ENCODE results near the gene TIE1. TPM values are rescaled to one million over a fixed set of nuclear protein-coding genes. Genes with fewer than 3 reads are reported as not detected.
A peak's percentile ranks its signal among the peaks of the same experiment; 100 is the strongest.

TIE1 gene
- total and polyA plus RNA-seq, 7 donors = 1.2 to 33.8 (median 9.5) TPM

DNA sequence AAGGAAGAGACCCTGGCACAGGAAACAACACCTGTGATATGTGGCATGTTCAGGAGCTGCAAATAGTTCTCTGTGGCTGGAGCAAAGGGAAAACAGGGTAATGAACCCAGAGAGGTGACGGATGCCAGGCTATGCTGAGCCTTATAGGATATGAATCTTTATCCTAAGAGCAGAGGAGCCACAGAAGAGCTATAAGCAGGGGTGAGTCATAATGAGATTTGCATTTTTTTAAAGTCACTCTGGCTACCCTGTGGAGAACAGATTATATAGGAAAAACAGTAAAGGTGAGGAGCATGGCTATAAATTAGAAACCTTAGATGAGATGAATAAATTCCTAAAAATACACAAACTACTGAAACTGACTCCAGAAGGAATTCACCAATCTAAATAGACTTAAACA lies 24.0 kb downstream of the TIE1 start:
- TF ChIP-seq EP300 (IDR thresholded peaks at IDR 0.05) (no peak), POLR2AphosphoS5 (IDR thresholded peaks at IDR 0.05) (no peak), POLR2A (IDR thresholded peaks at IDR 0.05) (no peak)
- TF ChIP-seq, protein P1, sequence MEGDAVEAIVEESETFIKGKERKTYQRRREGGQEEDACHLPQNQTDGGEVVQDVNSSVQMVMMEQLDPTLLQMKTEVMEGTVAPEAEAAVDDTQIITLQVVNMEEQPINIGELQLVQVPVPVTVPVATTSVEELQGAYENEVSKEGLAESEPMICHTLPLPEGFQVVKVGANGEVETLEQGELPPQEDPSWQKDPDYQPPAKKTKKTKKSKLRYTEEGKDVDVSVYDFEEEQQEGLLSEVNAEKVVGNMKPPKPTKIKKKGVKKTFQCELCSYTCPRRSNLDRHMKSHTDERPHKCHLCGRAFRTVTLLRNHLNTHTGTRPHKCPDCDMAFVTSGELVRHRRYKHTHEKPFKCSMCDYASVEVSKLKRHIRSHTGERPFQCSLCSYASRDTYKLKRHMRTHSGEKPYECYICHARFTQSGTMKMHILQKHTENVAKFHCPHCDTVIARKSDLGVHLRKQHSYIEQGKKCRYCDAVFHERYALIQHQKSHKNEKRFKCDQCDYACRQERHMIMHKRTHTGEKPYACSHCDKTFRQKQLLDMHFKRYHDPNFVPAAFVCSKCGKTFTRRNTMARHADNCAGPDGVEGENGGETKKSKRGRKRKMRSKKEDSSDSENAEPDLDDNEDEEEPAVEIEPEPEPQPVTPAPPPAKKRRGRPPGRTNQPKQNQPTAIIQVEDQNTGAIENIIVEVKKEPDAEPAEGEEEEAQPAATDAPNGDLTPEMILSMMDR (IDR thresholded peaks at IDR 0.05) = no peak

DNA sequence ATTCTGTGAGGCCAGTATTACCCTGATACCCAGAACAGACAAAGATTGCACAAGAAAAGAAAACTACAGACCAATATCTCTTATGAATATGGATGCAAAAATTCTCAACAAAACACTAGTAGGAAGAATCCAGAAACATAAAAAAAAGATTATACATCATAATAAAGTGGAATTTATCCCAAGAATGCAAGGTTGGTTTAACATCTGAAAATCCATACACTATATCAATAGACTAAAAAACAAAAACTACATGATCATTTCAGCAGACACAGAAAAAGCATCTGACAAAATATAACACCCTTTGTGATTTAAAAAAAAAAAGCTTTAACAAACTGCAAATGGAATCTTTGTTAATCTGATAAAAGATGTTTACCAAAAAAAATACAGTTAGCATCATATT lies 24.6 kb downstream of the TIE1 start:
- Histone ChIP-seq H3K36me3 (no peaks in the 10 kb centered on the region), H3K4me3 (no peak overlapping the region), H3K9me3 (peaks cover 0 to 3% (median 0%) of the 10 kb centered on the region in 4 donors), H3K27me3 (no peaks in the 10 kb centered on the region), H3K4me1 (no peaks in the 10 kb centered on the region), H3K27ac (no peak overlapping the region)
- TF ChIP-seq, protein P1 (IDR thresholded peaks at IDR 0.05) = no peak
- no peak for TF ChIP-seq EP300 (IDR thresholded peaks at IDR 0.05)
- no peak for TF ChIP-seq POLR2AphosphoS5 (IDR thresholded peaks at IDR 0.05)
- TF ChIP-seq POLR2A (IDR thresholded peaks at IDR 0.05) = no peak
- intact Hi-C loops (cut with DNase I) = no loop called here
- DNase-seq = no peak

More for the DNA sequence above, 24.0 kb downstream of the TIE1 start:
- no peaks in the 10 kb centered on the region for H3K27me3 ChIP-seq
- peaks cover 0 to 3% (median 0%) of the 10 kb centered on the region in 4 donors for H3K9me3 ChIP-seq
- no peak overlapping the region for H3K4me3 ChIP-seq
- intact Hi-C loops (cut with DNase I) = no loop called here
- no peaks in the 10 kb centered on the region for H3K36me3 ChIP-seq
- H3K27ac ChIP-seq = no peak overlapping the region
- DNase-seq = no peak
- H3K4me1 ChIP-seq = no peaks in the 10 kb centered on the region
- WGBS, 2 donors = 79 to 96% methylated on average over 1 of the region's 1 CpG

DNA sequence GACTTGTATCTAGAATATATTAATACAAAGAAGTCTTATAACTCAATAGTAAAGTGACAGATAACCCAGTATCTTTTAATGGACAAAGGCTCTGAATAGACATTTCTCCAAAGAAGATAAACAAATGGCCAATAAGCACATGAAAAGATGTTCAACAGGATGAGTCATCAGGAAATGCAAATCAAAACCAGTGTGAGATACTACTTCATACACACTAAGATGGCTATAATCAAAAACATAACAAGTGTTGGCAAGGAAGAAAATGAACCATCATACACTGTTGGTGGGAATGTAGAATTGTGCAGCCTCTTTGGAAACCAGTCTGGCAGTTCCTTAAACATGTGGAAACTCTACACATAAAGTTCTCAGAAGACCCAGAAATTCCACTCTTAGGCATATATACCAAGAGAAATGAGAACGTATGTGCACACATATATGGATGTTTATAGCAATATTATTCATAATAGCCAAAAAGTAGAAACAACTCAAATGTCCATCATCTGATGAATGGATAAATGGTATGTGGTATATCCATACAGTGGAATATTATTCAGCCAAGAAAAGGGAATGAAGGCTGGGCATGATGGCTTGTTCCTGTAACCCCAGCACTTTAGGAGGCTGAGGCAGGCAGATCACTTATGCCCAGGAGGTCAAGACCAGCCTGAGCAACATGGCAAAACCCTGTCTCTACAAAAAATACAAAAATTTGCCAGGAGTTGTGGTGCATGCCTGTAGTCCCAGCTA lies 26.9 kb downstream of the TIE1 start:
- H3K9me3 ChIP-seq = peaks cover 0 to 3% (median 0%) of the 10 kb centered on the region in 4 donors
- DNase-seq = no peak
- no peak overlapping the region for H3K4me3 ChIP-seq
- TF ChIP-seq POLR2A (IDR thresholded peaks at IDR 0.05) = no peak
- no peak for TF ChIP-seq POLR2AphosphoS5 (IDR thresholded peaks at IDR 0.05)
- no peak for TF ChIP-seq EP300 (IDR thresholded peaks at IDR 0.05)
- TF ChIP-seq, protein P1 (IDR thresholded peaks at IDR 0.05) = no peak
- H3K27me3 ChIP-seq = no peaks in the 10 kb centered on the region
- WGBS, 2 donors = 97 to 99% methylated on average over 1 of the region's 1 CpG
- H3K4me1 ChIP-seq = no peaks in the 10 kb centered on the region
- intact Hi-C loops (cut with DNase I) = no loop called here
- H3K36me3 ChIP-seq = no peaks in the 10 kb centered on the region
- no peak overlapping the region for H3K27ac ChIP-seq

DNA sequence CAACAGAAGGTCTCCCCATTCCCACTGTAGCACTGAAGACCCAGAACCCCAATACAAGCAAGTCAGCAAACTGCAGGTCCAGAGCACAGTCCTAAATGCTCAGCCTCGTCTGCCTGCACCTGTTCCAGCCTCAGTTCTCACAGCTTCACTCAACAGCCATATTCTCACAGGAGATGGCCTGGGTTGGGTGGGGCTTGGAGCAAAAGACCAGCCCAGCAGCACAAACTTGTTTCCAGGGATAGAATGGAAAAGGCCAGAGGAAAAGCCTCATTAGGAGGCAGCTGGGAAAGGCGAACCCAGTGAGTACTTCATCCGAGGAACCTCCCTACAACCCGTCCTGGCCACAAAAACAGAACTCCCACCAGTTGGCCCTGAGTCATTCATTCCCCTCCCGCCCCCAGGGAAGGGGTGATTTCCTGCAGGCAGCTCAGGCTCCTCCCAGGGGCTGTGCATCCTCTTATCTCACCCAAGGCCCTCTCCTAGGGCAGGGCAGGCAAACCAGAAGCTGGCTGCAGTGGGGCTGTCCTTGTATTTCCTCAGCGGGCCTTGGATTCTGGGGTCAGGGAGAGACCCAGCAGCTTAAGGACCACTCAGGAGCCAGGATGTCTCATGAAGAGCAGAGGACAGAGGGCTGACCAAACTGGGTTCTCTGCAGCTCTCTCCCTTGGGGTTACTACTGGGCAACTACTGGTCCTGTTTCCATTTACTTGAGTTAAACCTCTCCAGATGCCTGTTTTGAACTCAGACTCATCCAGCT lies 29.4 kb downstream of the TIE1 start:
- H3K4me1 ChIP-seq = no peaks in the 10 kb centered on the region
- peak; percentile 58 for DNase-seq
- no peak overlapping the region for H3K27ac ChIP-seq
- no peaks in the 10 kb centered on the region for H3K27me3 ChIP-seq
- H3K4me3 ChIP-seq = no peak overlapping the region
- WGBS, 2 donors = 35 to 54% methylated on average over 6 of the region's 6 CpGs
- peaks cover 0 to 3% (median 0%) of the 10 kb centered on the region in 4 donors for H3K9me3 ChIP-seq
- H3K36me3 ChIP-seq = no peaks in the 10 kb centered on the region
- intact Hi-C loops (cut with DNase I) = no loop called here
- no peak for TF ChIP-seq POLR2AphosphoS5 (IDR thresholded peaks at IDR 0.05)
- TF ChIP-seq POLR2A (IDR thresholded peaks at IDR 0.05) = no peak

DNA sequence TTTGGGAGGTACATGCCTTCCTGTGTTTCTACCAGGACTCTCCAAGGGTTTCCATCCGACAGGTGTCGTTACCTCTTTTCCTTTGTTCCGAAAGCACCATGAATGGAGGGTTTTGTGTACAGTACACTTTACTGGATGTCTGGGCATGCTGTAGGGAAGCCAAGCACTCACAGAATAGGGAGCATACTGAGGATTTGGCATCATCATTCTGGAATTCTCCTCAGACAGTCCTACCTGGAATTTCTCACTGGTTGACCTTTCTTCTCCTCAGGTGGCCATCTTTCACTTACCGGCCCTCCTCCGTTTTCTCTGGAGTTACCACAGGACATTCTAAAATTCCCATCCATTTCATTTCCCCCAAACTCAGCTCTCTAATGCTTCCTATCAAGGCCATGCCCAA lies 30.9 kb downstream of the TIE1 start:
- peaks cover 0 to 3% (median 0%) of the 10 kb centered on the region in 4 donors for H3K9me3 ChIP-seq
- DNase-seq = no peak
- no peak overlapping the region for H3K27ac ChIP-seq
- no peaks in the 10 kb centered on the region for H3K27me3 ChIP-seq
- intact Hi-C loops (cut with DNase I) = no loop called here
- TF ChIP-seq POLR2A (IDR thresholded peaks at IDR 0.05) = no peak
- WGBS, 2 donors = 95 to 98% methylated on average over 5 of the region's 5 CpGs
- H3K4me3 ChIP-seq = no peak overlapping the region
- no peaks in the 10 kb centered on the region for H3K4me1 ChIP-seq
- no peaks in the 10 kb centered on the region for H3K36me3 ChIP-seq
